ENCODE results near the gene CD36. TPM values are rescaled to one million over a fixed set of nuclear protein-coding genes. Genes with fewer than 3 reads are reported as not detected.

Gene CD36
- total and polyA plus RNA-seq, 2 donors (not counting 3 experiments of a cell fraction or from before 2014, with no cell fraction given): 0.58 to 0.87 TPM

GRCh38 chr7:80635998-80636397, 2.4 kb upstream of the CD36 start:
- TF ChIP-seq FOS (IDR thresholded peaks at IDR 0.05; ENCODE audit: borderline replicate concordance, insufficient read depth, low read length) (no peak), GATA2 (IDR thresholded peaks at IDR 0.05; ENCODE audit: insufficient read depth, insufficient read length, low read depth, low read length) (no peak), MYC (IDR thresholded peaks at IDR 0.05; ENCODE audit: low read depth, low read length) (no peak)
- DNase-seq (ENCODE audit: low read depth, low spot score): no peak
- POLR2A ChIA-PET: interaction anchor here (0.9 kb wide), 1 partner anchor 438 kb away, joined by 7 read pairs; no protein-coding TSS in a partner anchor
- Histone ChIP-seq H3K27ac (ENCODE audit: insufficient read depth, low read depth, low read length) (no peak overlapping the region), H3K27me3 (ENCODE audit: control insufficient read depth in 2 of 2, insufficient read depth in 2 of 2, low read length in 2 of 2) (no peaks in the 10 kb centered on the region), H3K9ac (replicated peaks; ENCODE audit: extremely low read depth, insufficient read depth, low read length) (no peak overlapping the region), H2AFZ (ENCODE audit: low read depth, low read length) (no peak overlapping the region), H3K9me3 (replicated peaks; ENCODE audit: control insufficient read depth, insufficient read depth, low read length) (no peaks in the 10 kb centered on the region), H3K79me2 (ENCODE audit: control insufficient read depth, insufficient read depth, low read length) (no peaks in the 10 kb centered on the region), H3K4me2 (ENCODE audit: insufficient read depth, low read length) (no peak overlapping the region), H4K20me1 (replicated peaks; ENCODE audit: control insufficient read depth, extremely low read depth, insufficient read depth, low read length) (no peaks in the 10 kb centered on the region), H3K4me3 (replicated peaks in 1 of 3; ENCODE audit: insufficient read depth in 1 of 3, low read depth in 1 of 3, low read length in 3 of 3) (no peak overlapping the region), H3K36me3 (ENCODE audit: control insufficient read depth in 2 of 2, extremely low read depth in 1 of 2, insufficient read depth in 2 of 2, low read length in 2 of 2) (no peaks in the 10 kb centered on the region), H3K9me1 (replicated peaks; ENCODE audit: control insufficient read depth, extremely low read depth, insufficient read depth, low read length) (no peaks in the 10 kb centered on the region), H3K4me1 (ENCODE audit: control insufficient read depth, extremely low read depth, insufficient read depth, low read length) (no peaks in the 10 kb centered on the region)
- FAIRE-seq: no peak
- no TSS peak for BruUV-seq (replicated peaks)
- CTCF ChIA-PET: interaction anchor here (0.7 kb wide), 1 partner anchor 576 kb away, joined by 3 read pairs; no protein-coding TSS in a partner anchor
- intact Hi-C loops (cut with micrococcal nuclease) (no loop called here), dilution Hi-C loops (cut with MboI; ENCODE audit: extremely low pct_ligation_motif_present, low sequenced_read_pairs) (no loop called here)

GRCh38 chr7:80636709-80637108, 1.7 kb upstream of the CD36 start:
- Histone ChIP-seq H3K9me1 (replicated peaks; ENCODE audit: control insufficient read depth, extremely low read depth, insufficient read depth, low read length) (no peaks in the 10 kb centered on the region), H3K36me3 (ENCODE audit: control insufficient read depth in 2 of 2, extremely low read depth in 1 of 2, insufficient read depth in 2 of 2, low read length in 2 of 2) (no peaks in the 10 kb centered on the region), H3K79me2 (ENCODE audit: control insufficient read depth, insufficient read depth, low read length) (no peaks in the 10 kb centered on the region), H3K4me1 (ENCODE audit: control insufficient read depth, extremely low read depth, insufficient read depth, low read length) (no peaks in the 10 kb centered on the region), H3K9ac (replicated peaks; ENCODE audit: extremely low read depth, insufficient read depth, low read length) (no peak overlapping the region), H4K20me1 (replicated peaks; ENCODE audit: control insufficient read depth, extremely low read depth, insufficient read depth, low read length) (no peaks in the 10 kb centered on the region), H3K9me3 (replicated peaks; ENCODE audit: control insufficient read depth, insufficient read depth, low read length) (no peaks in the 10 kb centered on the region), H3K27ac (ENCODE audit: insufficient read depth, low read depth, low read length) (no peak overlapping the region), H3K4me3 (replicated peaks in 1 of 3; ENCODE audit: insufficient read depth in 1 of 3, low read depth in 1 of 3, low read length in 3 of 3) (no peak overlapping the region), H2AFZ (ENCODE audit: low read depth, low read length) (no peak overlapping the region), H3K27me3 (ENCODE audit: control insufficient read depth in 2 of 2, insufficient read depth in 2 of 2, low read length in 2 of 2) (no peaks in the 10 kb centered on the region), H3K4me2 (ENCODE audit: insufficient read depth, low read length) (no peak overlapping the region)
- FAIRE-seq (no peak), DNase-seq (ENCODE audit: low read depth, low spot score) (no peak)
- BruUV-seq (replicated peaks): no TSS peak
- CTCF ChIA-PET: no interaction called here
- TF ChIP-seq FOS (IDR thresholded peaks at IDR 0.05; ENCODE audit: borderline replicate concordance, insufficient read depth, low read length): no peak
- no peak for TF ChIP-seq CTCF (IDR thresholded peaks at IDR 0.05; ENCODE audit: extremely low read depth in 1 of 2, insufficient read depth in 1 of 2, low read depth in 1 of 2, low read length in 2 of 2)
- no peak for TF ChIP-seq GATA2 (IDR thresholded peaks at IDR 0.05; ENCODE audit: insufficient read depth, insufficient read length, low read depth, low read length)
- no peak for TF ChIP-seq MYC (IDR thresholded peaks at IDR 0.05; ENCODE audit: low read depth, low read length)
- TF ChIP-seq EZH2 (IDR thresholded peaks at IDR 0.05; ENCODE audit: borderline replicate concordance, low read depth, low read length, severe bottlenecking): no peak
- no peak for TF ChIP-seq POLR2A (IDR thresholded peaks at IDR 0.05; ENCODE audit: low read depth, low read length)
- no peak for TF ChIP-seq JUN (IDR thresholded peaks at IDR 0.05; ENCODE audit: borderline replicate concordance, insufficient read depth, insufficient read length, low read depth)
- no peak for TF ChIP-seq POLR2AphosphoS5 (IDR thresholded peaks at IDR 0.05; ENCODE audit: insufficient read depth, low read depth, low read length)
- no peak for TF ChIP-seq MAX (IDR thresholded peaks at IDR 0.05; ENCODE audit: insufficient read depth, insufficient read length)
- intact Hi-C loops (cut with micrococcal nuclease): no loop called here
- POLR2A ChIA-PET: no interaction called here
- dilution Hi-C loops (cut with MboI; ENCODE audit: extremely low pct_ligation_motif_present, low sequenced_read_pairs): no loop called here
